ENCODE results near the gene PCDH19. TPM values are rescaled to one million over a fixed set of nuclear protein-coding genes. Genes with fewer than 3 reads are reported as not detected.

PCDH19 gene
- total RNA-seq, 1 experiment from 2014 or later: 1.2 TPM

DNA sequence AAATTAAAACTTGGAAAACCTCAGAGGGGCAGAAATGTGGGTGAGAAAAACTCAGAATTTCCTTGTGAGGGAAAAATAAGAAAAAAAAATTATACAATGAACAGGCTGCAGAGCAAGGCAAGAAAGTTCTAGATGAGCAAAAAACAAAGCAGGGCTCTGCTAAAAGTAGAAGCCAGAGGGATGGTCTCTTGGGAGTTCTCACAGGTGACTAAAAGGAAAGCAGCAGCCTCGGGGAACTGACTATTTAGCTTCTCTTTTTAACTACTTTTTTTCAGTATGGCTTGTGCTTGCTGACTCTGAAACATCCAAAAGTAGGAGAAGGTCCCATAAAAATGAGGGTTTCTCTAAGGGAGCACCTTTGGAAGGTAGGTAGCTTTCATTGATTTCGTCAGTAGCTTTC, 36.4 kb downstream of the PCDH19 start:
- H3K23ac ChIP-seq (ENCODE audit: insufficient read length, low read depth, low read length): no peak overlapping the region
- H3K9me3 ChIP-seq (ENCODE audit: control insufficient read depth, low read depth, low read length): no peaks in the 10 kb centered on the region
- H2BK15ac ChIP-seq (ENCODE audit: low read depth, low read length): no peak overlapping the region
- Mint-ChIP-seq H3K27ac (no peak overlapping the region), H3K27me3 (ENCODE audit: low read depth) (peaks cover 10% of the 10 kb centered on the region), H3K36me3 (ENCODE audit: insufficient read depth in 1 of 3, low read depth in 3 of 3) (no peaks in the 10 kb centered on the region), H3K9me3 (no peaks in the 10 kb centered on the region; a peak in 1 of 5 replicates), H3K4me1 (no peaks in the 10 kb centered on the region), H3K4me3 (no peak overlapping the region)
- WGBS (ENCODE audit: extremely low coverage, insufficient read length, low lambda C conversion rate): no CpG with 5 or more reads among the region's 2 CpGs
- H2BK12ac ChIP-seq (ENCODE audit: insufficient read length, low read depth, low read length): no peak overlapping the region
- no peak overlapping the region for H2BK5ac ChIP-seq (ENCODE audit: insufficient read length, low read length)
- H3K27ac ChIP-seq (ENCODE audit: insufficient read length, low read depth, low read length): no peak overlapping the region
- no peaks in the 10 kb centered on the region for H4K20me1 ChIP-seq (ENCODE audit: control insufficient read depth, insufficient read depth, insufficient read length)
- H3K4me1 ChIP-seq (ENCODE audit: insufficient read depth, low read length): no peaks in the 10 kb centered on the region
- no peak overlapping the region for H2AK5ac ChIP-seq (ENCODE audit: insufficient read length, low read length)
- H3K56ac ChIP-seq (ENCODE audit: insufficient read length, low read depth, low read length): no peak overlapping the region
- no peak overlapping the region for H3T11ph ChIP-seq (ENCODE audit: low read length)
- H3K14ac ChIP-seq (ENCODE audit: insufficient read depth, low read length): no peak overlapping the region
- H2BK120ac ChIP-seq (ENCODE audit: low read depth, low read length, poor library complexity, severe bottlenecking): no peak overlapping the region
- no peak overlapping the region for H4K8ac ChIP-seq (replicated peaks; ENCODE audit: insufficient read length, low read depth, low read length)
- no peak overlapping the region for H3K4me2 ChIP-seq (ENCODE audit: insufficient read depth, insufficient read length, low read length)
- H3K4ac ChIP-seq (ENCODE audit: low read depth, low read length): no peak overlapping the region
- H4K5ac ChIP-seq (ENCODE audit: insufficient read length, low read depth, low read length): no peak overlapping the region
- no peaks in the 10 kb centered on the region for H3K23me2 ChIP-seq (ENCODE audit: insufficient read length, low read depth, low read length, poor library complexity, severe bottlenecking)
- H3K27me3 ChIP-seq (ENCODE audit: insufficient read depth, low read length): no peaks in the 10 kb centered on the region; the same call in 1 of the 2 replicates
- no peak overlapping the region for H2BK20ac ChIP-seq (ENCODE audit: low read depth, low read length, poor library complexity, severe bottlenecking)
- no peak overlapping the region for H4K91ac ChIP-seq (ENCODE audit: insufficient read length, low read depth, low read length)
- TF ChIP-seq, protein P1, sequence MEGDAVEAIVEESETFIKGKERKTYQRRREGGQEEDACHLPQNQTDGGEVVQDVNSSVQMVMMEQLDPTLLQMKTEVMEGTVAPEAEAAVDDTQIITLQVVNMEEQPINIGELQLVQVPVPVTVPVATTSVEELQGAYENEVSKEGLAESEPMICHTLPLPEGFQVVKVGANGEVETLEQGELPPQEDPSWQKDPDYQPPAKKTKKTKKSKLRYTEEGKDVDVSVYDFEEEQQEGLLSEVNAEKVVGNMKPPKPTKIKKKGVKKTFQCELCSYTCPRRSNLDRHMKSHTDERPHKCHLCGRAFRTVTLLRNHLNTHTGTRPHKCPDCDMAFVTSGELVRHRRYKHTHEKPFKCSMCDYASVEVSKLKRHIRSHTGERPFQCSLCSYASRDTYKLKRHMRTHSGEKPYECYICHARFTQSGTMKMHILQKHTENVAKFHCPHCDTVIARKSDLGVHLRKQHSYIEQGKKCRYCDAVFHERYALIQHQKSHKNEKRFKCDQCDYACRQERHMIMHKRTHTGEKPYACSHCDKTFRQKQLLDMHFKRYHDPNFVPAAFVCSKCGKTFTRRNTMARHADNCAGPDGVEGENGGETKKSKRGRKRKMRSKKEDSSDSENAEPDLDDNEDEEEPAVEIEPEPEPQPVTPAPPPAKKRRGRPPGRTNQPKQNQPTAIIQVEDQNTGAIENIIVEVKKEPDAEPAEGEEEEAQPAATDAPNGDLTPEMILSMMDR (conservative IDR thresholded peaks at IDR 0.05): no peak
- no peak overlapping the region for H3K9ac ChIP-seq (ENCODE audit: extremely low read depth, insufficient read length, low read length)
- no peak for DNase-seq
- H3K79me2 ChIP-seq (ENCODE audit: insufficient read depth, low read length): no peaks in the 10 kb centered on the region
- no peak overlapping the region for H3K18ac ChIP-seq (ENCODE audit: insufficient read length, low read depth, low read length)
- H3K79me1 ChIP-seq (ENCODE audit: insufficient read depth, low read depth, low read length, poor library complexity, severe bottlenecking): no peaks in the 10 kb centered on the region
- no peak overlapping the region for H2AFZ ChIP-seq (ENCODE audit: low read length)
